GM18909 (cell line): ENCODE data around the gene CEACAM18.
"Not testable (repeated sequence)": the region's sequence is repeated elsewhere in the genome, so short reads cannot be mapped to it uniquely, and the experiment has no call there.

Experiments
- ATAC-seq: cut with Tn5 transposase; IDR thresholded peaks from one replicate; pipeline ENCODE4 v1.9.1; 2021; ENCODE audit warnings: mild to moderate bottlenecking; ENCODE audit not compliant: unreplicated experiment, poor library complexity

CEACAM18 gene

DNA sequence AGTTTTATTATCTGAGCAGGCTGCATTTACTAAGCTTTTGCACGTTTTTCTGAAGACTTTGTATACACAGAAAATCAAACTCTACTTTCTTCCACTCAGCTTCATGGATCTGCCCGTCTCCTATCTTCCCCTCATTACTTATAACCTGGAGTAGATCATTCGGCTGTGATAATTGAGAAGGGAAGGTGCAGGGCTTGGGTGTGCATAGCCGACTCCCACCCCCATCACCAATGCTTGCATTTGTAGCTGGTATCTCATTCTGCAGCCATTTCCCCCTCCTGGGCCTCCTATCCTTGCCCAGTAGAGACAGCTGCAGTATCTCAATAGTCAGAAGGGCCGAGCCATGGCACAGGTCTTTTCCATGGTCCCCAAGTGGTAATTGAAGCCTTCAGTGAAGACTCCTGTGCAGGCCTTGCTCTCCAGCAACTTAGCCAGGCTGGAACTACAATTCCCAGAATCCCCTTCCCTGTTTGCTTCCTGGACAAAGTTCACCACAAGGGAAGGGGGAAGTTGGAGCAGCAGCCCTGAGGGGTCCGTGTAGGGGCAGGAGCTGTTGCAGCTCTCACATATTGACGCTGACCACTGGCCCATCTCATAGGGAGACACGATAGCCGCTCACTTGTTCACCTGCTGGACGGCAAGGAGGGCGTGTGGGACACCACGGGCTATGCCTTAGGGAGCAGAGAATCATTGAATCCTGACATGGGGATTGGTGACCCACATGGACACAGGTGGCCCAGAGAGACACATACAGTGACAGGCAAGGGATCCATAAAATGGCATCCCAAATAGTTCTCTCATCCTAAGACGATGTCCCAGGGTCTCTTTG, 18.0 kb upstream of the CEACAM18 start:
- no peak for ATAC-seq

DNA sequence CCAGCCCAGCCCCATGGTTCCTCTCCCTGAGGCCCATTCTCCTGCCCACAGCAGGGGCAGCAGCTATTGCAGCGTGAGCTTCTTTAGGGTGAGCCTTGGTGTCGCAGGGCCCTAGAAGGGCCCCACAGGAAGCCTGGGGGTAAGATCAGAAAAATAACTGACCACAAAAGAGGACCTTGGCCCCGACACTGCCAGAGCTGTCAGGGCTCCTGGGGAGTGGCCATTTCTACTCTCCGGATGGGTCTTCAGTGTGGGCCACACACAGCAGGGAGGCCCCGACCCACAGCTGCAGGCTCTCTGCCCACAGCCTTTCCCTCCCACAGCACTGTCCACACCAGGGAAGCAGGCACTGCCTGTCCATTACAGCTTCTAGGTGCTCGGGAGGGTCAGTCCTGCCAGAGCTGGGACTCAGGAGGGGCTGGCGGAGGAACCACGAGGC, 16.6 kb upstream of the CEACAM18 start:
- no peak for ATAC-seq

GRCh38 chr19:51462276-51462675, 16.1 kb upstream of the CEACAM18 start:
- ATAC-seq = no peak

- ATAC-seq = no peak
Observed at GRCh38 chr19:51462681-51463080, 15.7 kb upstream of the CEACAM18 start.

- not testable (repeated sequence) for ATAC-seq
Observed at GRCh38 chr19:51463976-51464581, 14.3 kb upstream of the CEACAM18 start.

- no peak for ATAC-seq
Observed at GRCh38 chr19:51466723-51467122, 11.6 kb upstream of the CEACAM18 start.

- no peak for ATAC-seq
Observed at GRCh38 chr19:51467864-51468544, 10.3 kb upstream of the CEACAM18 start.

- no peak for ATAC-seq
Observed at GRCh38 chr19:51468545-51468920, 9.8 kb upstream of the CEACAM18 start.

- no peak for ATAC-seq
Observed at GRCh38 chr19:51469162-51469561, 9.2 kb upstream of the CEACAM18 start.

- no peak for ATAC-seq
Observed at GRCh38 chr19:51469629-51470028, 8.7 kb upstream of the CEACAM18 start.

GRCh38 chr19:51470966-51471365, 7.4 kb upstream of the CEACAM18 start:
- ATAC-seq = no peak

DNA sequence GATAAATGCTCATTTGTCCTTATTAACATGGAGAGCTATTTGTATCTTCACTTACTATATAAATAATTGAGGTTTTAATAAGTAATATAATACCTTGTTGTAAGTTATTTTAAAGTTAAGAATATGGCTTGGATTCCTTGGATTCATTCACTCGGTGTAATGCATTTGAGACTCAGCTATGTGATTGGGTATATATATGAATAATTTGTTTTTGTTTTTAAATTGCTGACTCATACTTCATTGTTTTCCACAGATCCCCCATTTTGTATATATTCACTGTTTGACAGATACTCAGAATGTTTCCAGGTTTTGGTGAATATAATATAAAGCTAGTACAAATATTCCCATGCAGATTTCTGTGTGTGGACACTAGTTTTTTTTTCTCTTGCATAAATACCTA, 6.8 kb upstream of the CEACAM18 start:
- ATAC-seq = no peak

DNA sequence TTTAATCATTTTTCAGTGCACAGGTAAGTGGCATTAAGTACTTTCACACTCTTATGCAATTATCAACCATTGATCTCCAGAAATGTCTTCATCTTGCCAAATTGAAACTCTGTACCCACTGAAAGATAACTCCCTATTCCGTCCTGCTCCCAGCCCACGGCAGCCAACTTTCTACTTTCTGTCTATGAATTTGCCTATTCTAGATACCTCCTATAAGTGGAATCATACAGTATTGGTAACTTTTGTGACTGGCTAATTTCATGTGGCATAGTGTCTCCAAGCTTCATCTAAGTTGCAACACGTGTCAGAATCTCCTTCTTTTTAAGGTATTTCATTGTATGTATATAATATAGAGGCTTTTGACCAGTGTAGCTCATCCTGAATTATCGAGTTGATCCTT, 5.7 kb upstream of the CEACAM18 start:
- ATAC-seq = no peak

DNA sequence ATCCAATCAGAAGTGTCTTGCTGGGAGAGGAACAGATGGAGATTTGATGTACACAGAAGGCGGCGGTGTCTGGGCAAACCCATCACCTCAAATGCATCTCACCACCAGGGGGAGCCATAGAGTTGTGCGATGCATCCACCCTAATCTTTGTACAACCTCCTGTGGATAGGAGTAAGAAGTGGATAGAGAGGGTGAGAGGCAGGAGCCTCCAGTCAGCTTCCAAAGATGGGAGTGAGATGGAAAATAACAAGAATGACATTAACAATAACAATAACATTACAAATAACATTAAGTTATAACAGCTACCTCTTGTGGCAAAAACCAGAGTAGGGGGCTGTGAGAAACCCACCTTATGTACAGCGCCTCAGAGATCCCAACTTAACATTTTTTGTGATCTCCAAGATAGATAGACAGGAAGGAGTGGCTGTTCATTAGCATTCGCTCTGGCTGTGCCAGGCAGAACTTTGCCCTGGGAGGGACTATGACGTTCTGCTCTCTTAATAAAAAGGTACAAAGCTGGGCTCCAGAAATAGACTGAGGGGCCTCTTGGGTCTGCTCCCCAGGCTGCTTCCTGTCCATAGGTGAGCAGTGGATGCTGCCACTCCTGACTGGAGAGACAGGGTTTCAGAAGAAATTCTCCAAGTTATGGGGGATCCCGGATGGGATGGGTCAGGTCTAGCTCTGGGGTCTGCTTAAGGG, 5.2 kb upstream of the CEACAM18 start:
- ATAC-seq = no peak

DNA sequence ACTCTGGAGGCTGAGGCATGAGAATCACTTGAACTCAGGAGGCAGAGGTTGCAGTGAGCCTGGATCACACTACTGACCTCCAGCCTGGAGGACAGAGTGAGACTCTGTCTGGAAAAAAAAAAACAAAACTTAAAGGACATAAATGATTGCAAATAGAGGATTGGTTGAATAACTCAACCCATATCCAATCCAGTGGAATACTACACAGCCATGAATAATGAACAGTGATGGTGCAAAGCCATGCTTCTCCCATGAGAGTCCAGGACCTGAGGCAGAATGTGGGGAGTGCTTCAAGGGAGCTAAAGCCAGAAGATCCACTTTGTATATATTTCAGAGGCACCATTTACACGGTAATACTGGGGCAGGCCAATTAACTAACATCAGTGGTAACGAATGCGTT, 2.2 kb upstream of the CEACAM18 start:
- no peak for ATAC-seq

DNA sequence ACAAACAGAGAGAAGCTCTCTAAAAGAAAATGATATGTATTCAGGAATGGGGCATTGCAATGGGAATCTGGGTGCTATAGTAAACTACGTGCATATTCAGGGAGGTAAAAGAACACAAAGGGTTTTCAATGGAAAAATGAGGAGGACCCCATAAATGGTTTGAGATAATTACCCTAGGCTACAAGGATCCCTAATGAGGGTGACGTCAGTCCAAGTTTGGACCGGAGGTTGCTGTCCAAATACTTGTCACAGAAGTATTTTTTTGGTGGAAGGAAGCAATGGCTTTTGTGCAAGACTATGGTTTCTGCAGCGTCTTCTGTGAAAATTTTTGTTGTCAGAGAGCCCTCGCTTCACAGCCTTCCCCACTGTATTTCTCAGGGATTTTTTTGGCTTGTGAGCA, 995 bp upstream of the CEACAM18 start:
- ATAC-seq = no peak

DNA sequence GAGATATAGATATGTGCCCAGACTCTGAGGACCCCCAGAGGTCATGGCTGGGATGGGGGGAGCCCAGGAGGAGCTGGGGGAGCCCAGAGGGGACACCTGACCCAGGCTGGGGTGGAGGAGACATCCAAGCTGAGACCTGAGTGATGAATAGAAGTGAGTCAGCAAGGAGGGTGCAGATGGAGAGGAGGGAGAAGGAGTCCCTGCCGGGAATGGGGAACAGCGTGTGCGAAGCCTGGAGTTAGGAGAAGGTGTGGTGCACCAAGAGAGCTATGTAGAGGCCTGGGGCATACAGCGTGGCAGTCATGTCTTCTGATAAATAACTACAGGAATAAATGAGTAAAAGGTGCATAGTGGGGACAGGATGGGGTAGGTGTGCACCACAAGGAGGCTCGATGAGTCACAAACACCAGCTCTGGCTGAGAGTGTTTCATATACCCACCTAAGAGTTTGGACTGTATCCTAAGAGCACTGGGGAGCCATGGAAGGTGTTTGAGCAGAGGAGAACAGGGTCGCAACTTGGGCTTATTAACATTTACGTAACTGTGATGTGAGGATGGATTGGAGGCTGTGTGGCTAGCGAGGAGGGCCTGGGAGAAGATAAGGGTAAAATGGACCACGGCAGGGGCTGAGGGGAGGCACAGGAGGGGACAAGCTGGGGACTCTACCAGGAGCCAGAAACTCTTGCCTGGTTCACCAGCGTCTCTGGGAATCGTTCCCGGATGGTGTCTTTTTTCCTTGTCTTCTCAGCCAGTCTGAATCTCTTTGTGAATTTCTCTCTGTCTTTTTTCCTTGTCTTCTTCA, 1.4 kb downstream of the CEACAM18 start:
- no peak for ATAC-seq

DNA sequence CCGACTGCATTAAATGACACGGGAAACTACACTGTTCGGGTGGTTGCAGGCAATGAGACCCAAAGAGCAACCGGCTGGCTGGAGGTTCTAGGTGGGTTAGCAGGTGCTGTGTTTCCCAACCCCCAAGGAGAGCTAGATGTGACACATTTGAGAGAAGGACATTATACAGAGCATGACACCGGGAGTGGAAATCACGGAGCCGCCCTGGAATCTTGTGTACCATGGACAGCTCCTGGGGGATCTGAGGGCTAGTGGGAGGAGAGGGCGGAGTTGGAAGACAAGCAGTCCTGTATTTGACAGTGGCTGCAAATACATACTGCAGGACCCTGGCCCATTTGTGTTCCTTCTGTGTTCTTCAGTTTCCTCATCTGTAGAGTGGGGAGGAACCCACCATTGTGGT, 2.3 kb downstream of the CEACAM18 start:
- no peak for ATAC-seq

DNA sequence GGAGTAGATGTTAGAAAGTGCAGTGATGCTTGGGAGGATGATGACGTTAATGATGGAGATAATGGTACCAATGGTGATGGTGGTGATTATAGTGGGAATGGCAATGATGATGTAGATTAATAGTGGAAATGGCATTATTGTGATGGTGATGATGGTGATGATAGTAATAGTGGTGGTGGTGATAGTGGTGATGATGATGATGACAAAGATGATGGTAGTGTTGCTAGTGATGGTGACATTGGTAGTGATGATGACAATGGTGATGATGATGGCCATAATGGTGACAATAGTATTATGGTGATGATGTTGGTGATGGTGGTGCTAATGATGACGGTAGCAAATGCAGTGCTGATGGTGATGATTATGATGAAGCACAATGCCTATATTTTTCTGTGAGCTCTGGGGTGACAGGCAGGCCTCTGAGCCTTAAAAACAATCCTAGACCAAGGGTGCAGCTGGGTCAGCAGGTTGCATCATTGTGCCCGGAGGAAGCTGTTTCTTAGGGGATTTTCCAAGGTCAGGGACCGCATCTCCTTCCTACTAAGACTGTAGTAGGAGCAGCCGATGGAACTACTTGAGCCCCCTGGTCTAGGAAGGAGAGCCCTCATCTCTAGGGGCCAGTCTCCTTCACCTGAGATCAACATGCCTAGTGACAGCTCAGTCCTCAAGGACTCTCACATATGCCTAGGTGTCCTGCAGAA, 7.8 kb downstream of the CEACAM18 start:
- ATAC-seq = no peak
